Loucy (cell line): ENCODE data around the gene MBNL3.
"Not testable (repeated sequence)": the region's sequence is repeated elsewhere in the genome, so short reads cannot be mapped to it uniquely, and the experiment has no call there.

Experiments
- H2AFZ ChIP-seq: fragments of 200-600 bp; sonication (generic); 2 replicates; pipeline ENCODE4 v1.6.0; 2016; ENCODE audit warnings: antibody characterized with exemption, mild to moderate bottlenecking, low read length, moderate library complexity
- H3F3A ChIP-seq: fragments of 200-600 bp; 2 replicates; pipeline ENCODE4 v1.6.0; 2016; ENCODE audit warnings: antibody characterized with exemption, low read depth, mild to moderate bottlenecking
- H3K27me3 ChIP-seq: fragments of 200-600 bp; sonication (generic); 2 replicates; pipeline ENCODE4 v1.6.1; 2014; ENCODE audit warnings: low read length, mild to moderate bottlenecking; ENCODE audit not compliant: insufficient read depth, poor library complexity, severe bottlenecking
- H3K36me3 ChIP-seq: fragments of 200-600 bp; sonication (generic); 2 replicates; pipeline ENCODE4 v1.6.1; 2016; ENCODE audit warnings: low read length; ENCODE audit not compliant: insufficient read depth
- H3K4me1 ChIP-seq: fragments of 200-600 bp; sonication (generic); 2 replicates; pipeline ENCODE4 v1.5.1; 2014; ENCODE audit warnings: low read length, mild to moderate bottlenecking; ENCODE audit not compliant: insufficient read depth, poor library complexity, severe bottlenecking
- H3K4me2 ChIP-seq: fragments of 200-600 bp; sonication (generic); 2 replicates; pipeline ENCODE4 v1.6.0; 2014; ENCODE audit warnings: antibody characterized with exemption, low read length, low read depth, mild to moderate bottlenecking; ENCODE audit not compliant: poor library complexity, severe bottlenecking
- H3K4me3 ChIP-seq: fragments of 200-600 bp; sonication (generic); 2 replicates; pipeline ENCODE4 v1.5.1; 2014; ENCODE audit warnings: low read length, mild to moderate bottlenecking, mixed read lengths; ENCODE audit not compliant: poor library complexity, severe bottlenecking
- H3K79me2 ChIP-seq: fragments of 200-600 bp; sonication (generic); 2 replicates; pipeline ENCODE4 v1.6.1; 2014; ENCODE audit warnings: low read length; ENCODE audit not compliant: insufficient read depth
- H3K9ac ChIP-seq: fragments of 200-600 bp; sonication (generic); 2 replicates; pipeline ENCODE4 v1.6.0; 2014; ENCODE audit warnings: mild to moderate bottlenecking, low read depth, low read length, moderate library complexity; ENCODE audit not compliant: poor library complexity, severe bottlenecking
- H3K9me2 ChIP-seq: fragments of 200-600 bp; sonication (generic); replicated peaks from 2 replicates; pipeline ENCODE4 v1.6.1; 2016; ENCODE audit warnings: low read depth, low read length, mixed read lengths
- H3K9me3 ChIP-seq: fragments of 200-600 bp; sonication (generic); 2 replicates; pipeline ENCODE4 v1.6.1; 2014; ENCODE audit warnings: mild to moderate bottlenecking, antibody characterized with exemption, low read length, low read depth; ENCODE audit not compliant: insufficient read depth
- H4K20me1 ChIP-seq: fragments of 200-600 bp; sonication (generic); 2 replicates; pipeline ENCODE4 v1.6.0; 2014; ENCODE audit warnings: antibody characterized with exemption, low read length, mild to moderate bottlenecking; ENCODE audit not compliant: insufficient read depth, poor library complexity, severe bottlenecking
- CTCF ChIP-seq: fragments of 200-600 bp; sonication (generic); conservative IDR thresholded peaks from 2 replicates; pipeline ENCODE4 v1.5.1; 2014; ENCODE audit warnings: mild to moderate bottlenecking, antibody characterized with exemption, low read length
- EZH2phosphoT487 ChIP-seq: fragments of 200-600 bp; IDR thresholded peaks from 2 replicates; pipeline ENCODE4 v1.6.1; 2018; ENCODE audit warnings: antibody characterized with exemption, mild to moderate bottlenecking, moderate library complexity, borderline replicate concordance

Gene MBNL3

DNA sequence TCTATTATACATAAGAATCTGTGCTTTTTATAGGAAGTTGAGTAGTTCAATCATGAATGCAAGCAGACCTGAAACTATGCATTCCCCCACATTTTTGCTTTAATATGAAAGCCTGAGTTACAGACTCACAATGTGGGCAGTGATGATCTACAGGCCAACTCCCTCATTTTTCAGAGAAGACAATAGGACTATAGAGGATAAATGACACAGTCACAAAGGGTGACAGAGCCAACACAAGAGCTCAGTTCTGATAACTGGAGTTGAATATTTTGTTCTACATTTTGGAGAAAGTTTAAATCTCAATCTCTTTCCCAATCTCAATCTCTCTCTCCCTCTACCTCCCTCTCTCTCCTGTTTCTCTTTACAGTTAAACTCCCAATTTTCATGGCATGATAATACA is 27.0 kb downstream of the MBNL3 start:
- H3F3A ChIP-seq, result no peaks in the 10 kb centered on the region
- no peaks in the 10 kb centered on the region for H3K9me3 ChIP-seq
- no peaks in the 10 kb centered on the region for H3K79me2 ChIP-seq
- no peak overlapping the region for H3K4me3 ChIP-seq
- H2AFZ ChIP-seq, result no peak overlapping the region
- TF ChIP-seq EZH2phosphoT487 (no peak), CTCF (no peak)
- H3K27me3 ChIP-seq, result no peaks in the 10 kb centered on the region
- H3K4me2 ChIP-seq, result no peak overlapping the region
- no peak overlapping the region for H3K9ac ChIP-seq
- H4K20me1 ChIP-seq, result no peaks in the 10 kb centered on the region
- H3K9me2 ChIP-seq, result no peaks in the 10 kb centered on the region
- no peaks in the 10 kb centered on the region for H3K36me3 ChIP-seq
- H3K4me1 ChIP-seq, result no peaks in the 10 kb centered on the region

DNA sequence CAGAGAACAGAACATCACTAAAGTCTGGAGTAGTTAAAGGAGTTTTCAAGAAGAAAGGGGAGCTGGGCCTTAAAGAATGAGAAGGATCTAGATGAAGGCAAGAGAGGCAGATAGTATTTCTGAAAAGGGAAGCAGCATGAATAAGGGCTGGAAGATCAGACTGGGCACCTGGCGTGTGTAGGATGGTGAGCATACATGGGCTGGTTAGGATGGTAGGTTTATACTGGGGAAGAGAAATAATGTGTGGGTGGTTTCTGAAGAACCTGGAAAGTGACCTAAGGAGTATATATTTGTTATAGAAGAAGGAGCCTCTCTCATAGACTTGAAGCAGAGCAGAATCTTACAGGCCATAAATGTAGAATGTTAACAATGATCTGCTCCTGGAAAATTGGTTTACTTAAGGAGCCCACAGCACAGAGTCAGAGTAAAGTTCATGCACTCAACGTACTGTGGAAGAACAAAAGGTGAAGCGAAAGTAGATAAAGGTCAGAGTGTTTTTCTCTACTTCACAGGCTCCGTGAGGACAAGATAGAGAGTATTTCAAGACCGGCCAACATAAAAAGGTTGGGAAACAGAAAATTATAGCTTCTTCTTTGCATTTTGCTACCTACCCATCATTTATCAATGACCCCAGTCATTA is 35.8 kb downstream of the MBNL3 start:
- Histone ChIP-seq H3K9ac (no peak overlapping the region), H3F3A (no peaks in the 10 kb centered on the region), H3K79me2 (no peaks in the 10 kb centered on the region), H3K4me3 (no peak overlapping the region), H3K36me3 (no peaks in the 10 kb centered on the region), H2AFZ (no peak overlapping the region), H3K9me2 (no peaks in the 10 kb centered on the region), H3K9me3 (no peaks in the 10 kb centered on the region), H3K27me3 (no peaks in the 10 kb centered on the region), H3K4me2 (no peak overlapping the region), H3K4me1 (no peaks in the 10 kb centered on the region), H4K20me1 (no peaks in the 10 kb centered on the region)
- no peak for TF ChIP-seq EZH2phosphoT487
- no peak for TF ChIP-seq CTCF

DNA sequence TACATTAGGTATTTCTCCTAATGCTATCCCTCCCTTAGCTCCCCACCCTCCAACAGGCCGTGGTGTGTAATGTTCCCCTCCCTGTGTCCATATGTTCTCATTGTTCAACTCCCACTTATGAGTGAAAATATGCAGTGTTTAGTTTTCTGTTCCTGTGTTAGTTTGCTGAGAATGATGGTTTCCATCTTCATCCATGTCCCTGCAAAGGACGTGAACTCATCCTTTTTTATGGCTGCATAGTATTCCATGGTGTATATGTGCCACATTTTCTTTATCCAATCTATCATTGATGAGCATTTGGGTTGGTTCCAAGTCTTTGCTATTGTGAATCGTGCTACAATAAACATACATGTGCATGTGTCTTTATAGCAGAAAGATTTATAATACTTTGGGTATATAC is 42.9 kb downstream of the MBNL3 start:
- not testable (repeated sequence) for H4K20me1 ChIP-seq, H3K4me1 ChIP-seq, H3F3A ChIP-seq, H3K79me2 ChIP-seq, H3K36me3 ChIP-seq, H3K9me2 ChIP-seq, H2AFZ ChIP-seq, H3K9ac ChIP-seq, H3K4me2 ChIP-seq, H3K27me3 ChIP-seq, H3K4me3 ChIP-seq, H3K9me3 ChIP-seq

GRCh38 chrX:132444936-132445335 is 43.9 kb downstream of the MBNL3 start:
- no peaks in the 10 kb centered on the region for H3K27me3 ChIP-seq
- H3F3A ChIP-seq, result no peaks in the 10 kb centered on the region
- TF ChIP-seq EZH2phosphoT487, result no peak
- no peak for TF ChIP-seq CTCF
- no peaks in the 10 kb centered on the region for H3K36me3 ChIP-seq
- no peaks in the 10 kb centered on the region for H3K79me2 ChIP-seq
- H3K9me2 ChIP-seq, result no peaks in the 10 kb centered on the region
- H2AFZ ChIP-seq, result no peak overlapping the region
- no peaks in the 10 kb centered on the region for H3K4me1 ChIP-seq
- H3K9me3 ChIP-seq, result no peaks in the 10 kb centered on the region
- H3K4me2 ChIP-seq, result no peak overlapping the region
- H3K9ac ChIP-seq, result no peak overlapping the region
- H3K4me3 ChIP-seq, result no peak overlapping the region
- H4K20me1 ChIP-seq, result no peaks in the 10 kb centered on the region
